WTC11 (cell line): ENCODE results near the gene SMPDL3A. TPM values are rescaled to one million over a fixed set of nuclear protein-coding genes. Genes with fewer than 3 reads are reported as not detected.

Experiments
- ATAC-seq: fragments of 200-7000 bp; cut with Tn5 transposase; 2 replicates; pipeline ENCODE4 v1.10.0; 2021; ENCODE audit warnings: mild to moderate bottlenecking, moderate library complexity
- CTCF ChIA-PET: fragments of 300-600 bp; sonication (Branson Sonifier 250); formaldehyde crosslinking; loops from one replicate; lab custom pipeline; 2021; ENCODE audit warnings: antibody characterized with exemption; lab: Charles Lee
- POLR2A ChIA-PET: fragments of 350-600 bp; sonication (Branson Sonifier 250); formaldehyde crosslinking; loops from one replicate; lab custom pipeline; 2021; ENCODE audit warnings: antibody characterized with exemption; lab: Charles Lee
- DNase-seq: peaks from one replicate; pipeline ENCODE4 v3.0.0; 2021; ENCODE audit warnings: low spot score
- H3K27ac Mint-ChIP-seq: 2 replicates; pipeline ENCODE4 v1.8.0; 2021; ENCODE audit warnings: mixed read lengths
- H3K27me3 Mint-ChIP-seq: 2 replicates; pipeline ENCODE4 v1.8.0; 2021; ENCODE audit warnings: low read depth, mild to moderate bottlenecking, moderate library complexity, mixed read lengths
- H3K36me3 Mint-ChIP-seq: 2 replicates; pipeline ENCODE4 v1.8.0; 2021; ENCODE audit warnings: mixed read lengths
- H3K4me1 Mint-ChIP-seq: 2 replicates; pipeline ENCODE4 v1.8.0; 2022; ENCODE audit warnings: mixed read lengths
- H3K4me3 Mint-ChIP-seq: 2 replicates; pipeline ENCODE4 v1.8.0; 2021; ENCODE audit warnings: mild to moderate bottlenecking, moderate library complexity, mixed read lengths
- H3K9me3 Mint-ChIP-seq: 2 replicates; pipeline ENCODE4 v1.8.0; 2021; ENCODE audit warnings: mixed read lengths
- ATF3 ChIP-seq: sonication (generic); formaldehyde crosslinking; conservative IDR thresholded peaks from 2 replicates; pipeline ENCODE4 v1.8.1; 2022; ENCODE audit warnings: mild to moderate bottlenecking, missing genetic modification reagents
- CREB1 ChIP-seq: sonication (generic); formaldehyde crosslinking; IDR thresholded peaks from 2 replicates; pipeline ENCODE4 v1.8.0; 2023; ENCODE audit warnings: mild to moderate bottlenecking, missing genetic modification reagents
- GTF2I ChIP-seq: fragments of 250-450 bp; sonication (Bioruptor Pico); conservative IDR thresholded peaks from 2 replicates; pipeline ENCODE4 v1.4.0; 2021; ENCODE audit warnings: mild to moderate bottlenecking
- IRF1 ChIP-seq: sonication (generic); formaldehyde crosslinking; IDR thresholded peaks from 2 replicates; pipeline ENCODE4 v1.8.0; 2023; ENCODE audit warnings: missing genetic modification reagents
- IRF2 ChIP-seq: sonication (generic); formaldehyde crosslinking; IDR thresholded peaks from 2 replicates; pipeline ENCODE4 v1.8.0; 2022; ENCODE audit warnings: low read depth, missing genetic modification reagents, borderline replicate concordance
- MXD4 ChIP-seq: fragments of 250-450 bp; sonication (Bioruptor Pico); IDR thresholded peaks from 2 replicates; pipeline ENCODE4 v1.8.0; 2021; ENCODE audit warnings: mild to moderate bottlenecking, moderate library complexity, borderline replicate concordance
- NFE2L1 ChIP-seq: sonication (generic); formaldehyde crosslinking; IDR thresholded peaks from 2 replicates; pipeline ENCODE4 v1.8.1; 2023; ENCODE audit warnings: missing genetic modification reagents
- RELA ChIP-seq: sonication (generic); formaldehyde crosslinking; IDR thresholded peaks from 2 replicates; pipeline ENCODE4 v1.8.1; 2022; ENCODE audit warnings: missing genetic modification reagents, mild to moderate bottlenecking, borderline replicate concordance
- SMAD4 ChIP-seq: sonication (generic); formaldehyde crosslinking; IDR thresholded peaks from 2 replicates; pipeline ENCODE4 v1.8.0; 2022; ENCODE audit warnings: mild to moderate bottlenecking, missing genetic modification reagents
- SOX15 ChIP-seq: fragments of 250-450 bp; sonication (Bioruptor Pico); IDR thresholded peaks from 2 replicates; pipeline ENCODE4 v1.9.0; 2021; ENCODE audit warnings: mild to moderate bottlenecking
- ZNF232 ChIP-seq: sonication (generic); formaldehyde crosslinking; IDR thresholded peaks from 2 replicates; pipeline ENCODE4 v1.8.0; 2022; ENCODE audit warnings: mild to moderate bottlenecking, missing genetic modification reagents
- ZNF671 ChIP-seq: fragments of 250-450 bp; sonication (Bioruptor Pico); IDR thresholded peaks from 2 replicates; pipeline ENCODE4 v1.8.0; 2021; ENCODE audit warnings: mild to moderate bottlenecking
- total RNA-seq: library from RNA; stranded (reverse); gene quantifications from 3 replicates; pipeline ENCODE4 v1.2.3, GENCODE V29; 2021
- TF ChIP-seq, protein P1 (sequence below): fragments of 250-450 bp; sonication (Bioruptor Pico); IDR thresholded peaks from 2 replicates; pipeline ENCODE4 v2.1.2; 2022; ENCODE audit warnings: mild to moderate bottlenecking, moderate library complexity
- TF ChIP-seq, protein P2 (sequence below): sonication (generic); formaldehyde crosslinking; IDR thresholded peaks from 2 replicates; pipeline ENCODE4 v1.8.1; 2022; ENCODE audit warnings: missing genetic modification reagents, borderline replicate concordance
- TF ChIP-seq, protein P3 (sequence below): sonication (generic); formaldehyde crosslinking; IDR thresholded peaks from 2 replicates; pipeline ENCODE4 v1.8.0; 2022; ENCODE audit warnings: mild to moderate bottlenecking, missing genetic modification reagents
- TF ChIP-seq, protein P4 (sequence below): sonication (generic); formaldehyde crosslinking; IDR thresholded peaks from 2 replicates; pipeline ENCODE4 v1.8.0; 2022; ENCODE audit warnings: missing genetic modification reagents
- TF ChIP-seq, protein P5 (sequence below): sonication (generic); formaldehyde crosslinking; IDR thresholded peaks from 2 replicates; pipeline ENCODE4 v1.8.0; 2022; ENCODE audit warnings: mild to moderate bottlenecking, missing genetic modification reagents
- TF ChIP-seq, protein P6 (sequence below): sonication (generic); formaldehyde crosslinking; IDR thresholded peaks from 2 replicates; pipeline ENCODE4 v1.8.0; 2022; ENCODE audit warnings: mild to moderate bottlenecking, missing genetic modification reagents
- TF ChIP-seq, protein P7 (sequence below): fragments of 250-450 bp; sonication (Bioruptor Pico); IDR thresholded peaks from 2 replicates; pipeline ENCODE4 v1.9.0; 2021; ENCODE audit warnings: mild to moderate bottlenecking, borderline replicate concordance
- TF ChIP-seq, protein P8 (sequence below): fragments of 250-450 bp; sonication (Bioruptor Pico); conservative IDR thresholded peaks from 2 replicates; pipeline ENCODE4 v1.9.0; 2021; ENCODE audit warnings: mild to moderate bottlenecking

Gene SMPDL3A
- total RNA-seq, 1 experiment from 2014 or later: 2.1 TPM

DNA sequence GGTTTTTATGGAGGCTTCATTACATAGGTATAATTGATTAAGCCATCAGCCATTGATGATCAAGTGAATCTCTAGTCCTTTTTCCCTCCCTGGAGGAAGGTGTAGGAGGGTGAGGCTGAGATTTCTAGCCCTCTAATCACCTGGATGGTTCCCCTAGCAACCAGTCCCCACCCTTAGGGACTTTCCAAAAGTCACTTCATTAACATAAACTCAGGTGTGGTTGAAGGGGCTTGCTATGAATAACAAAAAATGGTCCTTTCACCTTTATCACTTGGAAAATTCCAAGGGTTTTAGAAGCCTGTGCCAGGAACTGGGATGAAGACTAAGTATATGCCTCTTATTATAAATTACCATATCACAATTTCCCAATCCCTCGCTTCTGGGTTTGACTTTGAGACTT, 40.4 kb downstream of the SMPDL3A start:
- no peaks in the 10 kb centered on the region for H3K9me3 Mint-ChIP-seq
- CTCF ChIA-PET: interaction anchor here (1.6 kb wide), 1 partner anchor 9 kb away, joined by 8 read pairs; no protein-coding TSS in a partner anchor
- DNase-seq: no peak
- no peak for TF ChIP-seq ATF3
- no peak for TF ChIP-seq IRF1
- TF ChIP-seq, protein P1, sequence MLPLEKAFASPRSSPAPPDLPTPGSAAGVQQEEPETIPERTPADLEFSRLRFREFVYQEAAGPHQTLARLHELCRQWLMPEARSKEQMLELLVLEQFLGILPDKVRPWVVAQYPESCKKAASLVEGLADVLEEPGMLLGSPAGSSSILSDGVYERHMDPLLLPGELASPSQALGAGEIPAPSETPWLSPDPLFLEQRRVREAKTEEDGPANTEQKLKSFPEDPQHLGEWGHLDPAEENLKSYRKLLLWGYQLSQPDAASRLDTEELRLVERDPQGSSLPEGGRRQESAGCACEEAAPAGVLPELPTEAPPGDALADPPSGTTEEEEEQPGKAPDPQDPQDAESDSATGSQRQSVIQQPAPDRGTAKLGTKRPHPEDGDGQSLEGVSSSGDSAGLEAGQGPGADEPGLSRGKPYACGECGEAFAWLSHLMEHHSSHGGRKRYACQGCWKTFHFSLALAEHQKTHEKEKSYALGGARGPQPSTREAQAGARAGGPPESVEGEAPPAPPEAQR (CRISPR knock-in tag): no peak
- TF ChIP-seq, protein P2, sequence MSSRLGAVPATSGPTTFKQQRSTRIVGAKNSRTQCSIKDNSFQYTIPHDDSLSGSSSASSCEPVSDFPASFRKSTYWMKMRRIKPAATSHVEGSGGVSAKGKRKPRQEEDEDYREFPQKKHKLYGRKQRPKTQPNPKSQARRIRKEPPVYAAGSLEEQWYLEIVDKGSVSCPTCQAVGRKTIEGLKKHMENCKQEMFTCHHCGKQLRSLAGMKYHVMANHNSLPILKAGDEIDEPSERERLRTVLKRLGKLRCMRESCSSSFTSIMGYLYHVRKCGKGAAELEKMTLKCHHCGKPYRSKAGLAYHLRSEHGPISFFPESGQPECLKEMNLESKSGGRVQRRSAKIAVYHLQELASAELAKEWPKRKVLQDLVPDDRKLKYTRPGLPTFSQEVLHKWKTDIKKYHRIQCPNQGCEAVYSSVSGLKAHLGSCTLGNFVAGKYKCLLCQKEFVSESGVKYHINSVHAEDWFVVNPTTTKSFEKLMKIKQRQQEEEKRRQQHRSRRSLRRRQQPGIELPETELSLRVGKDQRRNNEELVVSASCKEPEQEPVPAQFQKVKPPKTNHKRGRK (CRISPR knock-in tag): no peak
- TF ChIP-seq MXD4 (CRISPR knock-in tag): no peak
- TF ChIP-seq ZNF671 (CRISPR knock-in tag): no peak
- no peak for TF ChIP-seq IRF2 (CRISPR knock-in tag)
- TF ChIP-seq, protein P3, sequence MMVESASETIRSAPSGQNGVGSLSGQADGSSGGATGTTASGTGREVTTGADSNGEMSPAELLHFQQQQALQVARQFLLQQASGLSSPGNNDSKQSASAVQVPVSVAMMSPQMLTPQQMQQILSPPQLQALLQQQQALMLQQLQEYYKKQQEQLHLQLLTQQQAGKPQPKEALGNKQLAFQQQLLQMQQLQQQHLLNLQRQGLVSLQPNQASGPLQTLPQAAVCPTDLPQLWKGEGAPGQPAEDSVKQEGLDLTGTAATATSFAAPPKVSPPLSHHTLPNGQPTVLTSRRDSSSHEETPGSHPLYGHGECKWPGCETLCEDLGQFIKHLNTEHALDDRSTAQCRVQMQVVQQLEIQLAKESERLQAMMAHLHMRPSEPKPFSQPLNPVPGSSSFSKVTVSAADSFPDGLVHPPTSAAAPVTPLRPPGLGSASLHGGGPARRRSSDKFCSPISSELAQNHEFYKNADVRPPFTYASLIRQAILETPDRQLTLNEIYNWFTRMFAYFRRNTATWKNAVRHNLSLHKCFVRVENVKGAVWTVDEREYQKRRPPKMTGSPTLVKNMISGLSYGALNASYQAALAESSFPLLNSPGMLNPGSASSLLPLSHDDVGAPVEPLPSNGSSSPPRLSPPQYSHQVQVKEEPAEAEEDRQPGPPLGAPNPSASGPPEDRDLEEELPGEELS (CRISPR knock-in tag): no peak
- TF ChIP-seq SMAD4: no peak
- TF ChIP-seq NFE2L1 (CRISPR knock-in tag): no peak
- TF ChIP-seq, protein P4, sequence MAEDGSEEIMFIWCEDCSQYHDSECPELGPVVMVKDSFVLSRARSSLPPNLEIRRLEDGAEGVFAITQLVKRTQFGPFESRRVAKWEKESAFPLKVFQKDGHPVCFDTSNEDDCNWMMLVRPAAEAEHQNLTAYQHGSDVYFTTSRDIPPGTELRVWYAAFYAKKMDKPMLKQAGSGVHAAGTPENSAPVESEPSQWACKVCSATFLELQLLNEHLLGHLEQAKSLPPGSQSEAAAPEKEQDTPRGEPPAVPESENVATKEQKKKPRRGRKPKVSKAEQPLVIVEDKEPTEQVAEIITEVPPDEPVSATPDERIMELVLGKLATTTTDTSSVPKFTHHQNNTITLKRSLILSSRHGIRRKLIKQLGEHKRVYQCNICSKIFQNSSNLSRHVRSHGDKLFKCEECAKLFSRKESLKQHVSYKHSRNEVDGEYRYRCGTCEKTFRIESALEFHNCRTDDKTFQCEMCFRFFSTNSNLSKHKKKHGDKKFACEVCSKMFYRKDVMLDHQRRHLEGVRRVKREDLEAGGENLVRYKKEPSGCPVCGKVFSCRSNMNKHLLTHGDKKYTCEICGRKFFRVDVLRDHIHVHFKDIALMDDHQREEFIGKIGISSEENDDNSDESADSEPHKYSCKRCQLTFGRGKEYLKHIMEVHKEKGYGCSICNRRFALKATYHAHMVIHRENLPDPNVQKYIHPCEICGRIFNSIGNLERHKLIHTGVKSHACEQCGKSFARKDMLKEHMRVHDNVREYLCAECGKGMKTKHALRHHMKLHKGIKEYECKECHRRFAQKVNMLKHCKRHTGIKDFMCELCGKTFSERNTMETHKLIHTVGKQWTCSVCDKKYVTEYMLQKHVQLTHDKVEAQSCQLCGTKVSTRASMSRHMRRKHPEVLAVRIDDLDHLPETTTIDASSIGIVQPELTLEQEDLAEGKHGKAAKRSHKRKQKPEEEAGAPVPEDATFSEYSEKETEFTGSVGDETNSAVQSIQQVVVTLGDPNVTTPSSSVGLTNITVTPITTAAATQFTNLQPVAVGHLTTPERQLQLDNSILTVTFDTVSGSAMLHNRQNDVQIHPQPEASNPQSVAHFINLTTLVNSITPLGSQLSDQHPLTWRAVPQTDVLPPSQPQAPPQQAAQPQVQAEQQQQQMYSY (CRISPR knock-in tag): no peak
- no peak for TF ChIP-seq RELA (CRISPR knock-in tag)
- TF ChIP-seq, protein P5, sequence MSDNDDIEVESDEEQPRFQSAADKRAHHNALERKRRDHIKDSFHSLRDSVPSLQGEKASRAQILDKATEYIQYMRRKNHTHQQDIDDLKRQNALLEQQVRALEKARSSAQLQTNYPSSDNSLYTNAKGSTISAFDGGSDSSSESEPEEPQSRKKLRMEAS (CRISPR knock-in tag): no peak
- TF ChIP-seq GTF2I: no peak
- TF ChIP-seq CREB1: no peak
- TF ChIP-seq ZNF232: no peak
- no peak for TF ChIP-seq SOX15 (CRISPR knock-in tag)
- TF ChIP-seq, protein P6, sequence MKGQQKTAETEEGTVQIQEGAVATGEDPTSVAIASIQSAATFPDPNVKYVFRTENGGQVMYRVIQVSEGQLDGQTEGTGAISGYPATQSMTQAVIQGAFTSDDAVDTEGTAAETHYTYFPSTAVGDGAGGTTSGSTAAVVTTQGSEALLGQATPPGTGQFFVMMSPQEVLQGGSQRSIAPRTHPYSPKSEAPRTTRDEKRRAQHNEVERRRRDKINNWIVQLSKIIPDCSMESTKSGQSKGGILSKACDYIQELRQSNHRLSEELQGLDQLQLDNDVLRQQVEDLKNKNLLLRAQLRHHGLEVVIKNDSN (CRISPR knock-in tag): no peak
- TF ChIP-seq, protein P7, sequence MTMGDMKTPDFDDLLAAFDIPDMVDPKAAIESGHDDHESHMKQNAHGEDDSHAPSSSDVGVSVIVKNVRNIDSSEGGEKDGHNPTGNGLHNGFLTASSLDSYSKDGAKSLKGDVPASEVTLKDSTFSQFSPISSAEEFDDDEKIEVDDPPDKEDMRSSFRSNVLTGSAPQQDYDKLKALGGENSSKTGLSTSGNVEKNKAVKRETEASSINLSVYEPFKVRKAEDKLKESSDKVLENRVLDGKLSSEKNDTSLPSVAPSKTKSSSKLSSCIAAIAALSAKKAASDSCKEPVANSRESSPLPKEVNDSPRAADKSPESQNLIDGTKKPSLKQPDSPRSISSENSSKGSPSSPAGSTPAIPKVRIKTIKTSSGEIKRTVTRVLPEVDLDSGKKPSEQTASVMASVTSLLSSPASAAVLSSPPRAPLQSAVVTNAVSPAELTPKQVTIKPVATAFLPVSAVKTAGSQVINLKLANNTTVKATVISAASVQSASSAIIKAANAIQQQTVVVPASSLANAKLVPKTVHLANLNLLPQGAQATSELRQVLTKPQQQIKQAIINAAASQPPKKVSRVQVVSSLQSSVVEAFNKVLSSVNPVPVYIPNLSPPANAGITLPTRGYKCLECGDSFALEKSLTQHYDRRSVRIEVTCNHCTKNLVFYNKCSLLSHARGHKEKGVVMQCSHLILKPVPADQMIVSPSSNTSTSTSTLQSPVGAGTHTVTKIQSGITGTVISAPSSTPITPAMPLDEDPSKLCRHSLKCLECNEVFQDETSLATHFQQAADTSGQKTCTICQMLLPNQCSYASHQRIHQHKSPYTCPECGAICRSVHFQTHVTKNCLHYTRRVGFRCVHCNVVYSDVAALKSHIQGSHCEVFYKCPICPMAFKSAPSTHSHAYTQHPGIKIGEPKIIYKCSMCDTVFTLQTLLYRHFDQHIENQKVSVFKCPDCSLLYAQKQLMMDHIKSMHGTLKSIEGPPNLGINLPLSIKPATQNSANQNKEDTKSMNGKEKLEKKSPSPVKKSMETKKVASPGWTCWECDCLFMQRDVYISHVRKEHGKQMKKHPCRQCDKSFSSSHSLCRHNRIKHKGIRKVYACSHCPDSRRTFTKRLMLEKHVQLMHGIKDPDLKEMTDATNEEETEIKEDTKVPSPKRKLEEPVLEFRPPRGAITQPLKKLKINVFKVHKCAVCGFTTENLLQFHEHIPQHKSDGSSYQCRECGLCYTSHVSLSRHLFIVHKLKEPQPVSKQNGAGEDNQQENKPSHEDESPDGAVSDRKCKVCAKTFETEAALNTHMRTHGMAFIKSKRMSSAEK (CRISPR knock-in tag): no peak
- TF ChIP-seq, protein P8, sequence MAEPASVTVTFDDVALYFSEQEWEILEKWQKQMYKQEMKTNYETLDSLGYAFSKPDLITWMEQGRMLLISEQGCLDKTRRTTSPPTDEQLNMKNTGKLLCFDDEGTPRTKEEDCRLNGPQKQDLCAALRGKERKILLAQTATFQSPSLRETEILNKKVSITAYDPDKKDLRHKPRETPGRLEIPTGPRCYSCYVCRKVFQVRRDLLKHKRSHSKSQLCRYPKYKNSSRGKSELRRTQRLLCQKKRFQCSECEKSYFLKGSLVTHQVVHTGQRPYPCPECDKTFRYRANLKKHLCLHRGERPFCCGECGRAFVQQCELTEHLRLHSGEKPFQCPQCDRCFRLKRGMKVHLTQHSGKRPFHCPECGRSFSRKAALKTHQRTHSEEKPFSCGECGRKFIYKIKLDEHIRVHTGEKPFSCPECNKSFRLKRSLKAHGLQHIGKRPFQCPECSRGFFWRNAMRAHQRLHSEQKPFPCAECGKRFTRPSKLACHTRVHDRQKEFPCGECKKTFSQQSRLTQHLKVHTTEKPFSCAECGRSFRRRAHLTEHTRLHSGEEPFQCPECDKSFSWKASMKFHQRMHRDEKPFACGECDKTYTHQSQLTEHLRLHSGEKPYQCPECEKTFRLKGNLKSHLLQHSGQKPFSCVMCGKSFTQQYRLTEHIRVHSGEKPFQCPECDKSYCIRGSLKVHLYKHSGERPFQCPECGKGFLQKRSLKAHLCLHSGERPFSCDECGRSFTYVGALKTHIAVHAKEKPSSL (CRISPR knock-in tag): no peak
- TF ChIP-seq, all 79 proteins: peak for 0
- H3K4me1 Mint-ChIP-seq: peaks cover 39% of the 10 kb centered on the region
- 0 out of 2 replicates have a peak overlapping the region, but pooled peaks have one; percentile 9 for H3K27ac Mint-ChIP-seq
- no peaks in the 10 kb centered on the region for H3K36me3 Mint-ChIP-seq
- peaks cover 4% of the 10 kb centered on the region for H3K27me3 Mint-ChIP-seq
- H3K4me3 Mint-ChIP-seq: no peak overlapping the region
- peak; percentile 87 for ATAC-seq
- POLR2A ChIA-PET: no interaction called here
